Inflammatory macrophage (primary cell): ENCODE results near the gene TMEM273.
A peak's percentile ranks its signal among the peaks of the same experiment; 100 is the strongest.

ENCODE experiments used
- DNase-seq, 2 donors: peaks; one replicate each; pipeline ENCODE4 v3.0.0-alpha.2; 2020 to 2022

The TMEM273 gene

DNA sequence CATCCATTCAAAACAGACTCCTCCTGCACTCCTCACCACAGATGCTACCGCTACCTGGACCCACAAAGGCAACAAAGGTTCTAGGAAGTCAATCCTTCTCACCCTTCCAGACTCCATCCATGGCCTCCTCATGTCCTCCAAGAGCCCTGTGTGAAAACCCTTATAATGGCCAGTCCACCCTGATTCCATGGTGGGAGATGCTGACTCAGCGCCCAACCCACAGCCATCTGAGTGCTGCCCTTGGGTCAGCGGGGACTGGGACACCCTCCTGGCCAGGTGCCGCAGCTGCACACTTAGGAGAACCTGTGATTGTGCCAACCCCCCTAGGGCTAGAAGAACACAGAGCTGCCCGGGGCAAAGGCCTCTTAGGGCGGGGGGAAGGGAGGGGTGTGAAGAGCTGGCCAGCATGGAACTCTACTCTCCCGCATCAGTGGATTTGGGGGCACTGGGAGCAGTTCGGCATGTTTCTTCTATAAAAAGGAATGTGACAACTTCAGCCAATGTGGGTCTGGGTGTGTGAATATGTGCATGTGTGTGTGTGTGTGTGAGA lies 25.4 kb downstream of the TMEM273 start:
- DNase-seq = no peak

DNA sequence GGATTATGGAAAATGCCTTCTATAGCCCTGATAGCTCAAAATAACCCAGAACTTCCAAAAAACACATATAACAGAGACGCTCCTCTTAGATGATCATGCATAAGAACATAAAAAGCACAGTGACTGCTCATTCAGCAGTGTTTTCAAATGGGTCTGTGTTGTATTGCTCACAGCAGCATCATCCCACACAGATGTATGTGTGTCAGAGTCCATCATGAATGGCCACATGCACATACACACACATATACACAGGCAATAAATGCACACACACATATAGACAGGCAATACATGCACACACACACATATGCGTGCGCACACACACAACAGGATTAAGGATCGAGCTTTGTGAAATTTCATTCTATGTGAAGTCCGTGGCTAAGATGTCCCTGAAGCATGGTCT lies 26.1 kb downstream of the TMEM273 start:
- no peak for DNase-seq

DNA sequence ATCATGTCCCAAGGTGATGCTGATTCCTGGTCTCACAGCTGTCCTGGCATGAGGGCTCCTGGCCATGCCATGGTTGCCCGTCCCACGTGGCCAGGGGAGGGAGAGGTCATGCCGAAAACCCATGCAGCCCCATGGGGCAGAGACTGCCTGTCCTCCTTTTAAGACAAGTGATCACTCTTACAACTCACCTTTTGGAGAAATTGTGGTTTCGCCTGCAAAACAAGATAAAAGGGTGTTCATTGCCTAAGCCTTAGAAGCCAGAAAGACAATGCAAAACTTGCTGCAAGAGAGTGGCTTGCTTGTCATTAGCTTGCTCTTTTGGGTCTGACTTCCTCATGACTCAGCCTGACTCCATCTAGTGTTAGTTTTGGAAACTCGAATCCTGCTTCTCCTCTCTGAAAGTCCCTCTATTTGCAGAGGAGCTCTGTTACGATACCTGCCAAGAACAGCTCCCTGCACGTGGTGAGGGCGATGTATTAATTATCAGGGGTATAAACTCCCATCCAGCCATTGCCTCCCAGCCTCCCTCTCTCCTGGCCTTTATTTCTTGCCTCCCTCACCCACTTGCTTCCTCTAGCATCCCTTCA lies 26.7 kb downstream of the TMEM273 start:
- peak; percentile 56 to 74 for DNase-seq

DNA sequence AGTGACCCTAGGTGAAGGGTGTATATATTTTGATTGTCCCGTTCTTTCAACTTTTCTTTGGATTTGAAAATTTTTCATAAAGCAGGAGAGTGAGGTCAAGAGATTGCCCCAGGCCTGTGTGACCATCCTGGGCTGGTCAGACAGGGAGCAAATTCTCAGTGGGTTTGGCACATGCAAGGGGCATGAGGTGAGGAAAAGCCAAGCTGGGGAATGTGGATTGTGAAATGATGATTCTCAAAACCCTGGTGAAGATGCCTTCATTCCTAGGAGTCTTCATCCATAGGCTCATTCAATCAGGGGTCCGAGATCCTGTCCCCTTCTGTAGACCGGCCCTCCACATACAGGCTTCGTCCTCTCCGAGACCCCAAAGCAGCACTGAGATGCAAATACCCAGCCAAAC lies 27.4 kb downstream of the TMEM273 start:
- no peak for DNase-seq

DNA sequence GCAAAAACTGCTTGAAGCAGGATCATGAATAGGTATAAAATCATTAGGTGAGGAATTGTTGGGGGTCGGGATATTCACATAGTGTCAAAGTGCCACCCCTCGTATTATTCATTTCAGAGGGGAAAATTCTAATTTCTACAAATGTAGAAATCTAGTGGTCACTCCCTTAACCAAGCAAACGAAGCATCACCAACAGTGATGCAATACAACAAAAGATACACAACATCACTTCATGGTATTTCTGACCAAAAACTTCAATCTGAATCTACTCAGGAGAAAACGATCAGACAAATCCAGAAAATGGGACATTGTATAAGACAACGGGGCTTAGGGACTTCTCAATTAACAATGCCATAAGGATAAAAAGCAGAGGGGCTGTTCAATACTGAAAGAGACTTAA lies 28.1 kb downstream of the TMEM273 start:
- DNase-seq = no peak

DNA sequence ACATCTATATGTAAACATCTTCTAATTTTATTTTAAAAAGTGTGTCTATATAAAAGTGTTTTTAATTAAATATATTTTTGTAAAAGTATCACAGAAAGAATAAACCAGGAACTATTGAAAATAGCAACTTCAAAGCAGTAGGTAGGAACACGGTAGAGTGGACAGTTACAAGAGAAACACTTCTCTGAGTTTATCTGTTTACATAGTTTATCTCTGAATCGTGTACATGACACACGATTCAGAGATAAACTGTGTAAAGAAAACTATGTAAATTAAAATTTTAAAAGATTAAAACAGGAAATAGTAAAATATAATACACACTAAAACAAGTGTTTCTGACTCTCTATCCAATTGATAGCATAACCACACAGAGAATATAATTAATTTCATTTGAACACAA lies 29.3 kb downstream of the TMEM273 start:
- DNase-seq = no peak

DNA sequence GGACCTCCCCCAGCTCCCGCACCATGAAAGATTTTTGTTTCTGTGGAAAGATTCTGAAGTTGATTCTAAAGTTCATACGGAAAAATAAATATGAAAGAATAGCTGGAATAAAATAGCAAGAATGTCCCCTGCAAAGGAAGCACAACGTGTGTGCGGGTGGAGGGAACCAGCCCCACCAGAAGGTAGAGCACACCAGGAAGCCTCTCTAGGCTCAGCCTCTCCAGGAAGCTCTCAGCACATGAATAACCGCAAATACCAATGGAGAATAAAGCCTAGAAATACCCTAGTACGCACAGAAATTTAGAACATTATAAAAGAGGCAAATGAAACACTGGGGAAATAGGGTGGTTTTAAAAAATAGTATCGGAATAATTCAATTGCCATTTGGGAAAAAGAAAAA lies 29.8 kb downstream of the TMEM273 start:
- no peak for DNase-seq

DNA sequence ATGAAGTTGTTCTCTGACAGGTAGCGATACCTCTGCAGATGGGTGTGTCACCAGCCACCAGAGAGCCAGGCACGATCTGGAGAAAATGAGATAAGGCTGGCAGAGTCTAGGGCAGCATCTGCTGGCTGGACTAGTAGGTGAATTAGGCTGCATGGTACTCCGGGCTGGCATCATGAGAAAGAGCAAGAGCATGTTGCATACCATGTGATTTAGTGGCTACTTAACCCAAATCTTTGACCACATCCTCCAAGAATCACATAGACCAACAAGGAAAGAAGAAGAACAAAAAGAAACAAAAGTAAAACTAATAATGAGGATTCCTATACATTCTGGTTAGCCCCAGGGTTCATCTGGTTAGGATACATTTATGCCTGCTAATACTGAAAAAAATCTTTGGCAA lies 31.0 kb downstream of the TMEM273 start:
- no peak for DNase-seq

DNA sequence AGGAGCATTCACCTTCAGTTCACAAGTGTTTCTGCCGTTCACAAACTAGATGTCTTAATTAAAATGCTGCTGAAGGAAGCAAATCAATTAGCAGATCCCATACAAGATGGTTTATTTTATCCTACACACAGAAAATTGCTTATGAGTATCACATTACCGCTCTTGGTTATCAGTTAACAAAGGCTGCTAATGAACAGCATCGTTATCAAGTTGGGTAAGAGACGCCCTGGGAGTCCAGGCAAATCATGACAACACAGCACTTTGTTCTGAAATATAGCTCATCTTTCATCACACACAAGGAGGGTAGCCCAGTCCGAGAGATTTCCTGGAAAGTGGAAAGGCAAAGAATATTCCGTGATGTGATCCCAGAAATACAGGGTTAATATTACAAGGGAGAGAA lies 33.5 kb downstream of the TMEM273 start:
- no peak for DNase-seq

DNA sequence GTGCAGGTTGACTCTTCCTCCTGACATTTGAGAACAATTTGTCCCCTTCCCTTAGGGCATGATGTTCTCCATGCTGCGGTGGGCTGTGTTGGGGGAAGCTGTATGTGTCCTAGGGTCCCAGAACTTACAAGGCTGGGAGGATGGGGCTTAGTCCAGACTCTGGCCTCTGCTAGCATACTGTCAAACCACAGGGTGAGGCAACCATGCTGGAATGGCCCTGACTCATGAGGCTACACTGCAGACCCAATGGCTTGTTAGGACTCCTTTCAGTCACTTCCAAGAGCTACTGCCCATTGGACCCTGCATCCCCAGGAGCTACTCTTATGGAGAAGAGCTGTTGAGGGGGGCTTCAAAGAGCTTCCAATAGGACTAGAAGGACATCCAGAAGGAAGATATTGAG lies 34.2 kb downstream of the TMEM273 start:
- no peak for DNase-seq

DNA sequence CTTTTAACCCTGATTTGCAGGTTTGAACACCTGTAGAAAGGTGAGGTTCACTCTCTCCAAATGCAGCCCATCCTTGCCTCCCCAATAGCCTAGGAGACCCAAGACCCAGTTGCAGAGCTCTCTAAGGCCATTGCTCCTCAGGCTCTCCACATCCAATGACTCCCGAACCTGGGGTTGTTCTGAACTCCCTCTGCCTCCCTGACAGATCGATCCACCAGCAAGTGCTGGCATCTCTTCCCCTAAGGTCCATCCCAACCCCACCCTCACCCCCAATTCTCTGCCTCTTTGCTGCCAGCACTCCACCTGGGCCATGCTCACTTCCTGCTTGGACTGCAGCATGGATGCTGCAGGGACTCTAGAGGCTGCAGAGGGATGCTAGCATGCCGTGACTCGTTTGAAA lies 35.1 kb downstream of the TMEM273 start:
- no peak for DNase-seq

DNA sequence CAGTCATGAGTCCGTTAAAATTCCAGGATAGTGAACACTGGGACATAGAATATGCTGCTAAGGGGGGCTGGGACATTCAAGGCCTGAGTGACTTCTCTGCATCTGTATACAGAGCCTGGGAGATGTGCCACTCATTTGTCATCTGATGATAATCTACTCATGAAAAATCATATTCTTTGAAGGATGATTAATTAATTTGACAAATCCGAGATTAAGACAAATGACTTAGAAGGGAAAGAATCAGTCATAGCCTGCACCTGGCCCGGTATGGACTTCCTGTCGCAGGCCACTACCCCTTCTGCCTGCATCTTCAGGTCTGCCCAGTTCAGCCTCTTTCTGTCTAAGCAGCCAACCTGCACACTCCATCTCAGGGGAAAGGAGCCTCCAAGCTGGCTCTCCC lies 35.5 kb downstream of the TMEM273 start:
- DNase-seq = no peak

DNA sequence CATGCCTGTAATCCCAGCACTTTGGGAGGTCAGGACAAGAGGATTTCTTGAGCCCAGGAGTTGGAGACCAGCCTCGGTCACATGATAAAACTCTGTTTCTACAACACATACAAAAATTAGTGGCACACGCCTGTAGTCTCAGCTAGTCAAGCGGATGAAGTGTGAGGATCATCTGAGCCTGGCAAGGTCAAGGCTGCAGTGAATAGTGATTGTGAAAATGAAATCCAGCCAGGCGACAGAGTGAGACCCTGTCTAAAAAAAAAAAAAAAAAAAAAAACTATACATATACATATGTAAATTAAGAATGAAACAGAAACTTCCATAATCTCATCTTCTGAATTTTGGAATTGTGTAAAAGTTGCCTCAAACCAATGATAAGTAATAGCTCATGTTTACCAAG lies 36.2 kb downstream of the TMEM273 start:
- DNase-seq = no peak

DNA sequence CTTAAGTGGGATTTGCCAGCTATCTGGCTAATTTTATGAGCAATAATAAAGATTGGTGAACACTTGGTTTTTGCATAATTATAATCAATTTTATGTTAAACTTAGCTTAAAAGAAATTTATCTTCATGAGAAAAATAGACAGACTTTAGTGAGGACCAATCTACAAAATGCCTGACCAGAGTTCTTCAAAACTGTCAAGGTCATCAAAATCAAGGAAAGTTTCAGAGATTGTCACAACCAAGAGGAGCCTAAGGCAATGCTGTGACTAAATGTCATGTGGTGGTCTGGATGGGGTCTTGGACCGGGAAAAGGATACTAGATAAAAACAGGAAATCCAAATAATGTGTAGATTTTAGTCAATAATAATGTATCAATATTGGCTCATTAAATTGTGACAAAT lies 36.7 kb downstream of the TMEM273 start:
- no peak for DNase-seq

DNA sequence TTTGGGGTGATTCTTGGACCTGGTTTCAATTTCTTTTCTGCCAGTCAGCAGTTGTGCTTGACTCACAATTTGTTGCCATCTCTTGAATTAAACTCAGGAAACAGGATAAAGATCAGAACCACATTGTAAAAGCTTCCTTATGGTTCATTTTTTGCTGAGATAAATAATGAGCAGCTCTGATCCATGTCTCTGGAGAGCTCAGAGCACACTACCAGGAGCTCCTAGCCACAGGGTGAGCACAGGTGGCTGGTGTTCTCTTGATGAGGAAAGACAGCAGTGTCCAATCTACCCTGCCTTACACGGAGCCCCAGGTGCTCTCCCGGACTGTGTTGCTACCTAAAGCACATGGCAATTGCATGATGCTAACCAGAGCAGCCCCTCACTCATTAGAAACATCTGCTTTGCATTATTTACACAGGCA lies 37.2 kb downstream of the TMEM273 start:
- no peak for DNase-seq

DNA sequence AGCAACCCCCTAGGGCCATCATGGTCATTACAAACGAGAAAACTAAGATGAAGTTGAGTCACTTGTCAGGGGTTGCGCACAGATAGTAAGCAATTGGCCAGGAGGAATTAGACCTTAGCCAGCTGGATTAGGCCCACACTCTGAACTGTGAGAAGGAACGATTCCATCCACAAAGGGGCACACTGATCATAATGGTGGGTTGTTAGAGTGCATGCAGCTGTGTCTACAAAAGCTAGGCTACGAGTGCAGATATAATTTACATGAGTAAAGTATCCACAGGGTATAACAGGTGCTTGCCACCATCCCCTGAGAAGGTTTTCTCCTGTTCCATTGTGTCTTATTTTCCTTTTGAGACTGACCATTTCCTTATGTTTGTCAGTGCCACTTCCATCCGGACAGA lies 37.8 kb downstream of the TMEM273 start:
- DNase-seq = no peak

DNA sequence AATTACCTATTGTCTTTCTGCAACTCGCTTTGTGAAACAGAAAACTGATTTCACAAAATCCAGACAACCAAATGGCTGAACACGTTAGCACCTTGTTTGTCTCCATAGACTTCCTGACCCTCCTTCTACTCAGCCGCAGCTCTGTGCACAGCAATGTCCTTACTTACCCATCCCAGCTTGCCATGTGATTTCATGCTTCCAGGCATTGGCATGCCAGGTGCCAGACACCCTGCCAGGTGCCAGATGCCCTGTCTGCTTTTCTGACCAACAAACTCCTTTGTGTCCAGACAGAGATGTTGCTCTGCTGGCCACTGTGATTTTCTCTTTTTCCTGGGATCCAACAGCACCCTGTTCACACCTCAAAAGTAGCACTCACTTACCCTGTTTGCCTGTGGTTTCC lies 38.3 kb downstream of the TMEM273 start:
- no peak for DNase-seq

DNA sequence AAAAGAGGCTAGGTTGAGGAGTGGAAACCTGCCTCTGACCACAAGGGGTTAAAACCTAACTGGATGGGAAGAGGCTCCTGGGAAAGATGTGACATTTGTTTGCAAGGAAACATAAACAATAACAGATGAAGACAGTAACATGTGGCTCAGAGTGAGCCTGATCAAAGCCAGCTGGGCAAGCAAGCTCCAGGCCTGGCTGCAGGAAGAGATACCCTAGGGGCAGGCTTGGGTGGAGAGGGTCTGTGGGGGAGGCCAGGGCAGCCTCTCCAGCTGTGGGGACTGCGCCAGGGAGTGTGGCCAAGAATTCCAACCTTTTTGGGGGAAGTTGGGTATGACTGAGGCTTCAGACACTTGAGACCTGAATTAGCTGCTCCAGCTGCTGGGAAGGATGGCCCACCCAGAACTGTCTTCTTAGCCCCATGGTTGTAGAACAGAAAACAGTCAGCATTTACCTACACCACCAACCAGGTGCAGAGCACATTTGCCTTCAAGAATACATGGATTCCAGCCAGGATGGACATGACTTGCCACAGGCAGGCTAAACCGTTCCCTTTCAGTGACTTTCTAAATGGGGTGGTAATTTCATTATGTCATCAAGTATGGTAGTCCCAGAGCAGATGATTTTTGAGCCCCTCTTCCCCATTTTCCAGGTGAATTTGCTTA lies 44.0 kb downstream of the TMEM273 start:
- no peak for DNase-seq

DNA sequence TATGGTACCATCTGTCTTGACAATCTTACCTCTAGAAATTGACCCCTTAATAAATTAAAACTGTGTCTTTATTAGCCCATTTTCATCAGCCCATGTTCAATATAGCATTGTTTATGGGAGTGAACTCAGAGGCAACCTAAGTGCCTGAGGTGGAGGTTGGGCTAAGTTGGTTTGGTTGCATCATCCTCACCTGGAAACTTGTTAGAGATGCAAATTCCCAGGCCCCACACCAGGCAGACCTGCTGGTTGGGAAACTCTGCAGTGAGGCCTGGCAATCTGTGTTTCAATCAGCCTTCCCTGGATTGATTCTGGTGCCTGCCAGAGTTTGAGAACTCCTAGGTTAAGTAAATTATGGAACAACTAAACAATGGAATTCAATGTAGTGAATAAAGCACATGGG lies 44.9 kb downstream of the TMEM273 start:
- no peak for DNase-seq

DNA sequence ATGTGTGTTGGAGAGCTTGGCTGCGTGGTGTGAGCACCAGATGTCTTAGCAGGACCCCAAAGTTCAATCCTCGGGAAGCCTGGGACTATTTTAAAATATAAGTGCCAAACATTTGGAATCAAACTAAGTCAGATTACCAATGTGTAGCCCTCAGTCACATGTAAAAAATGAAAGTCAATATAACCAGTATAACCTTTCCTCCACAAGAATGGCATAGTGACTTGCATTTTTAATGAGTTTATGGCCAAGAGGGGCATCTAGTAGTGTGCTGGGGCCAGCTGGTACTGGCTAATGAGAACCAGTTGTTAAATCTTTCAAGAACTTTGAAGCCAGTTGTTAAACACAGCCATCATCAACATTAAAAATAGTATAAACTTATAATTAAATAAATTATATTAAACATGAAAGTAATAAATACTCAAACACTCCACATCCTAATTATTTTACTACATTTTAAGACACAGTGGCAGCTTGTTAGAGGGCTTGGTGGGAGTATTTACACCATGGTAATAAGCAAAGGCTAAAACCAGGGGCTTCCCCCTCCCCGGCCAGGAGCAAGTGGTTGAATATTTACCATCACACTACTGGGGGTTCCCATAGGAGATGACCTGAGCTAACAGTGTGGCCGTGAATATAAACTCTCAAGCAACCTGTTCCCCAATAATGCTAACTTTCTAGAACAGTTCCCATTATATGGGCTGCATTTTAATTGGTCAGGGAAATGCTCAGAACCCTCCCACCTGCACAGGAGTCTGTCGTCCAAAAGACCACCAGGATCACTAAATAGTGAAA lies 46.5 kb downstream of the TMEM273 start:
- no peak for DNase-seq

DNA sequence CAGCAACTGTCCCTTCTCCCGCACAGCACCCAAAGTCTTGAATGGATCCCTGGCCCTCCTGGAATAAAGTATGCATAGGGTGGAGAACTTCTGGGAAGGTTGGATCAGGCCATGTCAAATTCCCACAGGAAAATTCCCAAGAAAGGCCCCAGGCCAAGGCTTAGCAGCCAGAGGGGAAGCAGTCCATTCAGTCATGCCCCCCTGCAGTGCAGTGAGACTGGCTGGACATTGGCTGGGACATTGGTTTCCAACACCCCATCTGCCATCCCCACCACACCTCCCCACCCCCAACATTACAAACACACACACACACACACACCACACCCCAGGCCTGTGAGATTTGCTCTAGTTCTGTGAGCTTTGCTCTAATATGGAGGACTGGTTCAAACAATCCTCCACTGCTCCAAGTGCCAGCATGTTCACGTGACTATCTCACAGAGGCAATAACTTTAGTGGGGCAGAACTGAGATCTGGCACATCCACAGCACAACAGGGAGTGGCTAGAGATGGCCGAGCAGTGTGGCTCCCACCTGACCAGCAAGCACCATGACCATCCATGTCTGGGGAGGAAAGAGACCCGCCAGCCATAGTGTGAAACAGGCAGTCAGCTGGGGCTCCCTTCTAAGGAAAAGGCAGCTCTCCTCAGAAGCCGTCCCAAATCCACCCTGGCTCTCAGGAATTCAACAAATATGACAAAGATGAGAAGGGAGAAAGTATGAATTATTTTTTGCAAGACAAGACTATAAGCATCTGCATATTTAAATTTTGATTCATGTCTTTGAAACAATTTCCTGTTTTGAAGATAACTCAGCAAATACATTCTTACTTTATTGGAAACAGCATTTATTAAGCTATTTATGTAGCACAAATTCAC lies 47.6 kb downstream of the TMEM273 start:
- DNase-seq = no peak

DNA sequence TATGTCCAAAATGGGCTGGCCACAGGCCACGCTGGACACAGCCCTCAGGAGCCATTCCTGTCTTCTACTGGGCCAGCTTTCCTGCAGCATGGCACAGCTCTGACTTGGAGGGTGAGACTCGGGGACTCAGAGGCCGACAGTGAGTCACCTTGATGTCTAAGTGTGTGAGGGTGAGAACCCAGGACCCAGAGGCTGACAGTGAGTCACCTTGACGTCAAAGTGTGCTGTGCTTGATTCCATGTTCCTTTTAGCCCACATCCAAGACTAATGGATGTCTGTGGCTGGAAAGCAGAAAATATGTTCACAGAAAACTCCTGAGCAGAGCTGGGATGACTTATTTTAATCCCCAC lies 48.4 kb downstream of the TMEM273 start:
- DNase-seq = peak in 1 of 2 donors; percentile 60
